HG03354 (cell line): ENCODE measurements around the gene RANBP1.

Source experiments
- ATAC-seq: cut with Tn5 transposase; IDR thresholded peaks from one replicate; pipeline ENCODE4 v1.9.1; 2021; ENCODE audit warnings: mild to moderate bottlenecking; ENCODE audit not compliant: unreplicated experiment, poor library complexity, severe bottlenecking

The RANBP1 gene

DNA sequence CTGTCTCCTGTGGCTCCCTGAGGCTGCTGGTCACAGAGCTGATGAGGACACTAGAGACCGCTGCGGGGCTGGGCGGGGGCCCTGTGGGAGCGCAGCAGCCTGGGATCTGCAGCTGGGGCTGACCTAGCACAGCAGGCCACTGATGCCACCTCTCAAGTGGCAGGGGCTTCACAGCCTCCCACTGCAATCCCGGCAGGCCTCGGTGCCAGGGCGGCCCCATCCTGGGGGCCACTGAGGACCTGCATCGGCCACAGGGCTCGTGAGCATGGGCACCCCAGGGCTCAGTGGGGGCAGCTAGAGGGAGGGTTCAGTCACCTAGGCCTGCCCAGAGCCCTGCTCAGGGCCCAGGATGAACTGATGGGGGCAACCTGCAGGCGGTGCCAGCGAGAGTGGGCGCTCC lies 49.5 kb downstream of the RANBP1 start:
- ATAC-seq: no peak

DNA sequence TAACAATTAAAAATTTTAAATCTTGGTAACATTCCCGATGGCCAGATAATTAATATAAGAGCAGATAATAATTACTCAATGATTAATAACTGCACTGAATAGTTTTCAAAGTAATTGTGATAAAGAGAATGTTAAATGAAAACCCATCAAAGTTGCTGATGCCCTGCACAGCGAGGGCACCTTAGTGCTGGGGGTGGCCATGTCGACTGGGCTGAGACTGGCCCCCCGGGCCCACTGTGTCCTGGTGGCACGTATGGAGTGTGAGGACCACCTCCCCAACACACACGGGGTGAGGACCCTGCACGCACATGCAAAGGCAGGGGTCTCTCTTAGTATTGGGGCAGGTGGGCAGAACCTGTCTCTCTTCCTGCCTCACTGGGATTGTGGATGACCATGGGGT lies 50.0 kb downstream of the RANBP1 start:
- ATAC-seq: no peak

DNA sequence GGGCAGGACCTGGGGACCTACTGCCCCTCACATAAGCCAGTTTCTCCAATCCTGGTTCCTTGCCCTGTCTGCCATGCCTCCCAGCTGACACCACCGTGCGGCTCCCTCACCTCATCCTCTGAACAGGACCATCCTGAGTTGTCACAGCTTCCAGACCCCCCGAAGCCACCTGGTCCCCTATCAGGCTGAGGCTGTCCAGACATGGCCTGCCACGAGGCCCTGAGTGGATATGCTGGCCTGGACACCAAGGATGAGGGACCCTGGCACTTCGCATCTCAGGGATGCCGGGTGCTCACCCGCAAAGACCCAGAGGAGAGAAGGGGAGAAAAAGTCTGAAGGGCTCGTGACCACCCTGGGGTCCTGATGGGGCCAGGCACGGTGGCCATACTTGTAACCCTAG lies 50.8 kb downstream of the RANBP1 start:
- ATAC-seq: no peak

DNA sequence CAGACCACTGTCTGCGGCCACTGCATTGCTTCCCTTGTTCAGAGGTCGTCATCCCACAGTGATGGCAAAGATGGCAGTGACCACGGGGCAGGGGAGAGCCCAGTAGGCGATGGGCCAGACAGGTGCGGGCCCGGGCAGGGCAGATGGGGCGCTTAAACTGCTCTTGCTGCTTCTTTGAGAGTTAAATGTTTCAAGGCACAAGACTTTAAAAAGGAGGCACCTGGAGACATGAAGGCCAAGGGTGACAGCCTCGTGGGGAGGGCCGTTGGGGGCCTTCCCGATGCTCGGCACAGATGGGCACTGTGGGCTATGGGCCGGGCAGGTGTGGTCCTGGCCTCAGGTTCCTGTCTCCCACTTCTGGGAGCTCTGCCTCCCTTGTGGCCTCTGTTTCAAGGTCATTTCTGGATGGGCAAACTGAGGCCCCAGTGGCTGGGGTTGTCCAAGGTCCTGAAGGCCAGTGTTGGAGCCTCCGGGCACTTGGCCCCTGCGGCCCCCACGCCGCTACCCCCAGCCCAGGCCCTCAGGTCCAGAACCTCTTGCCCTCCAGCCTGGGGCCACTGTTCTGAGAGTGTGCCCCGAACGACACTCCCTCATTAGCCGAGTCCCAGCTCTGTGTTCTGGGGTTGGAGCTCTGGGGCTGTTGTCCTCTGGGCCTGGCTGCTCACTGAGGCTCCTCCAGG lies 51.9 kb downstream of the RANBP1 start:
- no peak for ATAC-seq

DNA sequence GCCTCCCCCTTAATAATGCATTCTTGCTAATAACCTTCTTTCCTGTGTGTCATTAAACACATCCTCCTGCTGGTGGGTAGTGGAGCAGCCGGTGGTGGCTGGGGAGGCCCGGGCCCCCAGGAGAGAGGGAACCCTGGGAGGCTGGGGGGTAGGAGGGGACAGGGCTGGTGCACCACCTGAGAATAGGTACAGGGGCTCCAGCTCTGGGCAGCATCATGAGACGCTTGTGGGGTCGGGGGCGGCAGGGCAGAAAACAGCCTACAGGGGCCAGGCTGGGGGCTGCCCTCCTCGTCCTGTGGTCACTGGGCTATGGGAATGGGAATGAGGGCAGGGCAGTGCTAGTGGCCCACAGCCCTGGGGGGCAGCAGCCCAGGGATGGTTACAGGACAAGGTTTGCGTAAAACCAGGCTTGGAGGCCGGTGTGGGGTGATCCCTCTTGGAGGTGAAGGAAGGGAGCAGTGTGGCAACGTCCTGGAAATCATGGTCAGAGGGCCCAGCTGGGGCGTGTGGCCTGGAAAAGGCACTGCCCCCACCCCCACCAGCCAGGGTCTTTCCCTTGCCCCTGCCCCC lies 53.4 kb downstream of the RANBP1 start:
- ATAC-seq: no peak

DNA sequence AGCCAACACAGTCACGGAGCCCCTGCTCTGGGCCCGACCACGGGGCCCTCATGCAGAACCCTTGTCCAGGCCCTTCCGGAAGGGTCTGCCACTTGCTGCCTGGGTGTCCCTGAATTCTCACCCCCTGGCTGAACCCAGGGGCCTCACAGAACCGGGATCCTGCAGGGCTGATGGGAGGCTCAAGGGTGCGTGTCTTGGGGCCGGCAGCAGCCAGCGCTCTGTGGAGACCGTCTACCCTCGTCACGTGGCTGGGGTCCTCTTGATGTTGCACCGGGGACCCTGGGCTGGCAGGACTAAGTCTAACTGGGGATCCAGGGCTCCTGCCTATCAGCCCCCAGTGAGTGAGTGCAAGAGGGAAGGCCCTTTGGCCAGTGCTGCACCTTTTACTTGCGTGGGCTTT lies 54.3 kb downstream of the RANBP1 start:
- ATAC-seq: no peak

DNA sequence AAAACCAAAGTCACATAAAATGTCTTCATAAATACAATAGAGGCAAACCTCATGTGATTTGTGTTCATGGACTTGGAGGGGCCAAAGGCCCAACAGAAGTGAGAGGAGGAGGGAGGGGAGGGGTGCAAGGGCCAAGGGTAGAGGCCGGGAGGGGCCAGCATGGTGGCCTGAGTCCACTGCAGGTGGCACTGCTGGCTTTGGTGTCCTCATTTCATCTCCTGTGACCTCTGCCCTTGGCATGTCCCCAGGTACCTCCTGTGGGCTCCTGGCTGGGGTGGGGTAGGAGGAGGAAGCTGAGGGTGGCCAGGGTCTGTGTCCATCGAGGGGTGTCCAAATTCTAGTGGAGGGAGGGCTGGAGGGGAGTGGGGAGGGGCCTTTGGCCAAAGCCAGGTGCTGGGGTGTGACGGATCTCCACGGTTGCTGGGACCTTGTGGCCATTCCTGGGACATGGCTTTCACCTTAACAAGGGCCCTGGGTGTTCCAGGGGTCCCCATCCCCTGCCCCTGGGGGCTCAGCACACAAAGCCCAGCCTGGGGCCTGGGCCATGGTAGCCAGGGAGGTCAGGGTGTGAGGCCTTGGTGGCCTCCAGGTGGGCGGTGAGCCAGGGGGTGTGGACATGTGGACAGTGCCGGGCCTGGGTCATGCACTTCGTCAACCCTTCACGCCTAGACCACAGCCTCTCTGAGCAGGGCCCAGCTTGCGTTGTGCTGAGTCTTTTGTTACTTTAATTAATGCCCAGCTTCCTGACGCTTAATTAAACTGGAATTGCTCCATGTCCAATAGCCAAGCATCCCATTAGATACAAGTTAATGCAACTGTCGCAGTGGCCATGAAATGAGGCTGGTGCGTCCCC lies 55.6 kb downstream of the RANBP1 start:
- no peak for ATAC-seq

DNA sequence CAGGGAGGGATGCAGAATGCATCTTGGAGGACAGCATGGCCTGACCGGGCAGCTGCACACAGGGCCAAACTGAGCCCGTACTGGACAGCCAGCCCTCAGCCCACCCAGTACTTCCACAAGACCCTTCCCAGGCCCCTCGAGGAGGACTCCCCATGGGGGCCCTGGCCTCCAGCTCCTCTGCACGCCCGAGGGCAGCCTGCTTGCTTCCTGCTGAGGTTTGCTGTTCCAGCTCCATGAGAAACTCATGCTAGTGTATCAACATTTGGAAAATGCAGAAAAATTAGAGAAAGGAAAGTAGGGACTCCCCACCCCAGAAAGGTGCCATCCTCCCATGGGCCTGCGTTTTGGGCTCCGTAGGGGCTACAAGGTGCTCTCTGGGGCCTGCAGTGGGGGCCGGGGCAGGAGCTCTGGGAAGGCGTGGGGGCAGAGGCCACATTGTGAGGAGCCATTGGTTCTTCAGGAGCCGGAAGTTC lies 56.3 kb downstream of the RANBP1 start:
- ATAC-seq: no peak

DNA sequence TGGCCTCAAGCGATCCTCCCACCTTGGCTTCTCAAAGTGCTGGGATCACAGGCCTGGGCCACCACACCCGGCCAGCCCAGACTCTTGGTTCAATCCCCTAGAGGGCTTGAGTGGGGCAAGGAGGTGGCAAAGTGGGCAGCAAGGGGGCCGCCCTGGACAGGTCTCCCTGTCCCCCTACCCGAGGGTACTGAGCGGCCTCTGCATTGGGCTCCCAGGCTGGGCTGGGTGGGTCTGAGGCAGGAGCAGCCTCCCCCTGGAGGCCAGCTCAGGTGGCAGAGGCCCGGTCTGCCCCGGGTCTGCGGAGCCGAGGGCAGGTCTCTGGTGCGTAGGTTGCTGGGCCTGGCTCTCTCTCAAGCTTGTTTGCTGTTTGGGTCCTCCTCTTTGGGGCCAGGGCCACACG lies 57.3 kb downstream of the RANBP1 start:
- no peak for ATAC-seq

DNA sequence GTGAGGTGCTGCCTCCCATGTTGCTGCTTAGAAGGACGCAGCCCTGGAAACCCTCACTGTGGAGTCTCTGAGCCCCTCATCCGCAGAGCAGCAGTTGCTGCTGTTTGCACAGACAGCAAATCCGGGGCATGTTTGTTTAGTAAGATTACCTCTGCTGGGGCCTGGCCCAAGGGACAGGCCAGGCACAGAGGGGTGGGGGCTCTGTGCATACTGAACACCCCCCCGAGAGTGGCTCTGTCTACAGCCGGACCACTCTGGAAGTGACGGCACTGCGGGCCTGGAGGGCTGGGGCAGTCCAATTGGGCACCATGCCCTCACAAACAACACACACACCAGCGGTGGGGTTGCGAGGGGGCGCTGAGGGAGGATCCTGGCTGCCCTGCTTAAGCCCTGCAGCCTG lies 57.9 kb downstream of the RANBP1 start:
- no peak for ATAC-seq

DNA sequence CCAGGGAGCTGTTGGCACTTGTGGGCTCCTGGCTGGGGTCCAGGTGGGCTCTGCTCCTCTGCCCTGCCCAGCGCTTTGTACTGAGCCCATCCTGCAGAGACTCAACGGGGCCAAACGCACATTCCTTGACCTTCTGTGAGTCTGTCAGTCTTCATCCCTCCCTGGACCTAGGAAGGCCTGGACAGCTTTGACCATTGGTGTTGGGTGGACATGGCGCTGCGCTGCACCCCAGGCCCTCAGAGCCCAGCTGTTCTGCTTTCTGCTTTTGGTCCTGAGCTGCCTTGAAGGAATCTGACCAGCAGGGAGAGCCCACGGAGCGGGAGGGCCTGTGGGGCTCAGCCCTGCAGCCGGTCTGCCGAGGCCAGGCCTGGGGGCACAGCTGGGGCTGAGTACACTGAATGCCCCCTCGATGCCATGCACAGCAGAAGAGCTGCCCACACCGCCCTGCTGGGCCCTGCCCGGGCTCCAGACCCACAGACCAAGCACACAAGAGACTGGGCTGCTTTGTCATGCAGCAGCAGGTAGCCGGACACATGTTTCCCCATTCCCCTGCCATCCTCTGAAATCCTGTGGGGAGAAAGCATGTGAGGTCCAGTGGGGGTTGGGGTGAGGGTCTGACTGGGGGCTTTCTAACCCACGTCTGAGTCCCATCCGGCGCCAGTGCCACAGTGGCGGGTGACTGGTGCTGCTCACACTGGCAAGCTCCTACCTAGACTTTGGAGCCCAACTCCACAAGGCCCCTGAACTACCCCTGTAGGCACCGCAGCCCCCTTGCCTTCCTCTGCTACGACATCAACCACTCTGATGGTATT lies 59.1 kb downstream of the RANBP1 start:
- no peak for ATAC-seq

DNA sequence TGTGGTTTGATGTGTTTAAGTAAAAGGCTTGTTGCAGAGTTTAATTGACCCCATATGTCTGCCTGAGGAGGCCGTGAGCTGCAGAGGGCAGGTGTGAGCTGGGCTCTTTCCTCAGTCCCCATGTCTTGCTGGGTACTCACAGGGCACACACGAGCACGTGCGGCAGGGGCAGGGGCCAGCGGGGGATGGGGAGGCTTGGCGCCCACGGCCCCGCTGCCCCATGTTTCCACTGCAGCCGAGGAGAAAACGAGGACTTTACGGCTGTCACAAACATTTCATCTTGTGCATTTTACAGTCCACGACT lies 59.6 kb downstream of the RANBP1 start:
- ATAC-seq: no peak

DNA sequence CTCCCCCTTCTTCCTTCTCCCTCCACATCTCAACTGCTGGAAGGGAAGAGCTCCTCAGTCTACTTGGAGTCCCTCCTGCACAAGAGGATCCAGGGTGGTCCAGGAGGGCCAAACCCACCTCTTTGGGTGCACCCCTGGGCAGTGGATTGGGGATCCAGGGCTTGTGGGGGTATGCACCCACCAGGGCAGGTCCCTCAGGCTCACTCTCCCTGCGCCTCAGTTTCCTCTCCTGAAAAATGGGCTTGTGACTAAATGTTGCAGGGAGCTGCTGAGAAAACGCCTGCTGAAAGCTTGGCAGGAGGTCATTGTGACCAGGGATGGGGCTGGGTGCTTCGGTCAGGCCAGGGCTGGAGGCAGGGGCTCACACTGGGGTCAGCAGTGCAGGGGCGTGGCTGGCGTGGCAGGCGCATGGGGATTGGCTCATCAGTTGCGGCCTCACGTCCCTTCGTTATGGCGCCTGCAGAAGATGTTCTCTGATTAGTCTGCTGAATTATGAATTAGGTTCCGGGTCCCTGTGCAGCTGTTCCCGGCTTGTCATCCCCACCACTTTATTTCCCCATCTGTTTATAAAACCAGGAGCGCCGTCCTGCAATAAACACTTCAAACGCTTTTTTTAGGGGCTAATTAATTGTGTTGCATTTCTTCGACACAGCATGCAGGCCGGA lies 60.6 kb downstream of the RANBP1 start:
- no peak for ATAC-seq
